ENCODE results near the gene LIMD2. TPM values are rescaled to one million over a fixed set of nuclear protein-coding genes. Genes with fewer than 3 reads are reported as not detected.

Gene LIMD2
- polyA plus RNA-seq, 1 of the 3 experiments (the other 2 are of a cell fraction) = 78.0 TPM

Other genes with a start within 250 kb of the LIMD2 start
- 6.3 and 12.1 TPM in 2 replicates for gene ACE, start 223.1 kb downstream of the LIMD2 start, polyA plus RNA-seq (2012; rRNA removed)
- gene KCNH6, start 176.8 kb downstream of the LIMD2 start, polyA plus RNA-seq (2012; rRNA removed) = 0.15 and 0.18 TPM in 2 replicates
- 54.6 and 63.5 TPM in 2 replicates for gene DCAF7, start 149.6 kb downstream of the LIMD2 start, polyA plus RNA-seq (2012; rRNA removed)
- 32.7 and 37.9 TPM in 2 replicates for gene TACO1, start 99.2 kb downstream of the LIMD2 start, polyA plus RNA-seq (2012; rRNA removed)
- gene MAP3K3, start 77.7 kb downstream of the LIMD2 start, polyA plus RNA-seq (2012; rRNA removed) = 25.3 and 26.5 TPM in 2 replicates
- 37.3 and 45.0 TPM in 2 replicates for gene STRADA, start 41.7 kb upstream of the LIMD2 start, polyA plus RNA-seq (2012; rRNA removed)
- 76.6 and 90.7 TPM in 2 replicates for gene CCDC47, start 73.5 kb upstream of the LIMD2 start, polyA plus RNA-seq (2012; rRNA removed)
- 115 and 143 TPM in 2 replicates for gene DDX42, start 74.0 kb upstream of the LIMD2 start, polyA plus RNA-seq (2012; rRNA removed)
- gene PSMC5, start 127.3 kb upstream of the LIMD2 start, polyA plus RNA-seq (2012; rRNA removed) = 424 and 468 TPM in 2 replicates
- gene FTSJ3, start 127.5 kb upstream of the LIMD2 start, polyA plus RNA-seq (2012; rRNA removed) = 148 and 180 TPM in 2 replicates
- 89.1 and 106 TPM in 2 replicates for gene SMARCD2, start 142.6 kb upstream of the LIMD2 start, polyA plus RNA-seq (2012; rRNA removed)
- not detected in 2 replicates for gene CSH2, start 173.6 kb upstream of the LIMD2 start, polyA plus RNA-seq (2012; rRNA removed)
- not detected in 2 replicates for gene GH2, start 181.8 kb upstream of the LIMD2 start, polyA plus RNA-seq (2012; rRNA removed)
- gene CSH1, start 196.4 kb upstream of the LIMD2 start, polyA plus RNA-seq (2012; rRNA removed) = not detected in 2 replicates
- gene CSHL1, start 211.1 kb upstream of the LIMD2 start, polyA plus RNA-seq (2012; rRNA removed) = not detected in 2 replicates
- not detected in 2 replicates for gene GH1, start 218.7 kb upstream of the LIMD2 start, polyA plus RNA-seq (2012; rRNA removed)
- 0.06 and 0.10 TPM in 2 replicates for gene CD79B, start 232.2 kb upstream of the LIMD2 start, polyA plus RNA-seq (2012; rRNA removed)

All from SK-N-SH (cell line).